IMR-90 (cell line): ENCODE measurements around the gene MBOAT1. TPM values are rescaled to one million over a fixed set of nuclear protein-coding genes. Genes with fewer than 3 reads are reported as not detected.

Source experiments
- ATAC-seq: fragments of 200-7000 bp; cut with Tn5 transposase; 2 replicates; pipeline ENCODE4 v1.9.1; 2020; ENCODE audit warnings: low read depth, mild to moderate bottlenecking, moderate library complexity
- BruUV-seq: library from RNA; stranded (reverse); fragments of 400-500 nt; replicated peaks from 2 replicates; lab custom pipeline; 2021; lab: Mats Ljungman, UMichigan
- CTCF ChIA-PET: fragments of 300-600 bp; formaldehyde crosslinking; extraction: SDS; loops from one replicate; lab custom pipeline; 2021; ENCODE audit warnings: antibody characterized with exemption; lab: Yijun Ruan, JAX
- POLR2A ChIA-PET: fragments of 300-600 bp; sonication (Branson Sonifier 250); formaldehyde crosslinking; loops from one replicate; lab custom pipeline; 2022; ENCODE audit warnings: antibody characterized with exemption; ENCODE audit not compliant: unreplicated experiment; lab: Charles Lee
- DNase-seq: peaks from one replicate; pipeline ENCODE4 v3.0.0; 2013
- H2AFZ ChIP-seq: replicated peaks from 2 replicates; pipeline ENCODE3; 2013; ENCODE audit warnings: low read length, mild to moderate bottlenecking; ENCODE audit not compliant: poor library complexity
- H2AK5ac ChIP-seq: 2 replicates; pipeline ENCODE4 v1.6.1; 2013; ENCODE audit warnings: low read depth, low read length, inconsistent platforms
- H2AK9ac ChIP-seq: replicated peaks from 2 replicates; pipeline ENCODE3; 2013; ENCODE audit warnings: mild to moderate bottlenecking, low read depth, low read length, moderate library complexity; ENCODE audit not compliant: poor library complexity
- H2BK120ac ChIP-seq: 2 replicates; pipeline ENCODE4 v1.6.1; 2013; ENCODE audit warnings: low read depth, low read length, inconsistent platforms
- H2BK15ac ChIP-seq: 3 replicates; pipeline ENCODE4 v1.6.1; 2013; ENCODE audit warnings: low read depth, low read length, inconsistent platforms
- H2BK20ac ChIP-seq: 2 replicates; pipeline ENCODE4 v1.6.1; 2013; ENCODE audit warnings: low read depth, mild to moderate bottlenecking, inconsistent platforms, low read length, moderate library complexity
- H2BK5ac ChIP-seq: 2 replicates; pipeline ENCODE4 v1.6.1; 2013; ENCODE audit warnings: mild to moderate bottlenecking, low read depth, low read length, inconsistent platforms; ENCODE audit not compliant: poor library complexity, severe bottlenecking
- H3K14ac ChIP-seq: replicated peaks from 2 replicates; pipeline ENCODE4 v1.6.1; 2013; ENCODE audit warnings: low read depth, low read length, inconsistent platforms
- H3K18ac ChIP-seq: 2 replicates; pipeline ENCODE4 v1.6.1; 2013; ENCODE audit warnings: low read depth, low read length, control low read depth
- H3K23ac ChIP-seq: 2 replicates; pipeline ENCODE4 v1.6.1; 2013; ENCODE audit warnings: low read depth, low read length, inconsistent platforms
- H3K27ac ChIP-seq: 2 replicates; pipeline ENCODE4 v1.5.1; 2013; ENCODE audit warnings: mild to moderate bottlenecking, control low read depth, low read length; ENCODE audit not compliant: insufficient read depth
- H3K27me3 ChIP-seq: 2 replicates; pipeline ENCODE4 v1.6.1; 2013; ENCODE audit warnings: low read length; ENCODE audit not compliant: control insufficient read depth, insufficient read depth
- H3K36me3 ChIP-seq: 2 replicates; pipeline ENCODE4 v1.6.1; 2013; ENCODE audit warnings: low read length, mixed read lengths; ENCODE audit not compliant: control insufficient read depth, insufficient read depth
- H3K4ac ChIP-seq: 2 replicates; pipeline ENCODE4 v1.6.1; 2013; ENCODE audit warnings: low read depth, low read length, inconsistent platforms
- H3K4me1 ChIP-seq: 2 replicates; pipeline ENCODE4 v1.6.1; 2013; ENCODE audit warnings: low read length, mixed read lengths; ENCODE audit not compliant: control insufficient read depth, insufficient read depth
- H3K4me2 ChIP-seq: 2 replicates; pipeline ENCODE4 v1.6.1; 2013; ENCODE audit warnings: low read depth, mild to moderate bottlenecking, control low read depth, low read length, moderate library complexity
- H3K4me3 ChIP-seq: 2 replicates; pipeline ENCODE4 v1.5.1; 2013; ENCODE audit warnings: low read depth, mild to moderate bottlenecking, control low read depth, low read length, moderate library complexity; ENCODE audit not compliant: insufficient read depth
- H3K56ac ChIP-seq: 2 replicates; pipeline ENCODE4 v1.6.1; 2013; ENCODE audit warnings: low read length, inconsistent platforms; ENCODE audit not compliant: insufficient read depth; ENCODE audit errors: extremely low read depth
- H3K79me1 ChIP-seq, 2 experiments: 2 replicates each; pipeline ENCODE4 v1.6.1; 2013; ENCODE audit warnings: low read length in 2 of 2, inconsistent platforms in 1 of 2, low read depth in 1 of 2
- H3K9ac ChIP-seq: 2 replicates; pipeline ENCODE4 v1.6.1; 2013; ENCODE audit warnings: low read depth, low read length, control low read depth
- H3K9me1 ChIP-seq: 2 replicates; pipeline ENCODE4 v1.6.1; 2013; ENCODE audit warnings: low read length, inconsistent platforms; ENCODE audit not compliant: insufficient read depth
- H3K9me3 ChIP-seq: 2 replicates; pipeline ENCODE4 v1.6.1; 2013; ENCODE audit warnings: low read length; ENCODE audit not compliant: control insufficient read depth, insufficient read depth
- H4K20me1 ChIP-seq: 2 replicates; pipeline ENCODE4 v1.6.1; 2013; ENCODE audit warnings: low read length, inconsistent platforms; ENCODE audit not compliant: insufficient read depth
- H4K5ac ChIP-seq: 2 replicates; pipeline ENCODE4 v1.6.1; 2013; ENCODE audit warnings: mild to moderate bottlenecking, low read depth, low read length, control low read depth
- H4K8ac ChIP-seq, 2 experiments: 2 replicates each; pipeline ENCODE4 v1.6.1; 2013; ENCODE audit warnings: low read depth in 2 of 2, low read length in 2 of 2, control low read depth in 1 of 2, inconsistent platforms in 1 of 2
- H4K91ac ChIP-seq: 2 replicates; pipeline ENCODE4 v1.6.1; 2013; ENCODE audit warnings: low read depth, low read length, inconsistent platforms; ENCODE audit not compliant: insufficient read depth
- FOS ChIP-seq: fragments of 150-350 bp; IDR thresholded peaks from 2 replicates; pipeline ENCODE4 v1.6.1; 2016; ENCODE audit warnings: low read depth, low read length
- RAD21 ChIP-seq: IDR thresholded peaks from 2 replicates; pipeline ENCODE4 v1.6.1; 2012; ENCODE audit warnings: low read length, improper control_type of control experiment
- SMC3 ChIP-seq: fragments of 150-350 bp; IDR thresholded peaks from 2 replicates; pipeline ENCODE4 v1.6.1; 2016; ENCODE audit warnings: low read depth, mild to moderate bottlenecking, antibody characterized with exemption, low read length, moderate library complexity
- WGBS, 2 experiments: methylation state at CpG; one replicate each; pipeline versions ENCODE4 v1.1.5 to v1.1.7; 2013; ENCODE audit warnings: missing lambda C conversion rate in 2 of 2; ENCODE audit not compliant: insufficient read length in 1 of 2; ENCODE audit errors: extremely low coverage in 2 of 2; 5-methylcytosine and 5-hydroxymethylcytosine counted together
- dilution Hi-C: fragments of 300-500 bp; cut with HindIII; formaldehyde crosslinking; loops from one replicate; pipeline ENCODE4 v1.14.3; 2018; ENCODE audit warnings: low sequenced_read_pairs; ENCODE audit not compliant: unreplicated experiment
- in situ Hi-C: fragments of 300-500 bp; cut with MboI; formaldehyde crosslinking; loops from 3 replicates; pipeline ENCODE4 v1.14.3; 2019; ENCODE audit warnings: low sequenced_read_pairs, inconsistent platforms, mixed read lengths
- intact Hi-C: fragments of 100-400 bp; cut with micrococcal nuclease; formaldehyde crosslinking; loops from 2 replicates; pipeline ENCODE4 v1.10.0; 2022
- polyA plus RNA-seq, 3 experiments: library from polyadenylated mRNA; depleted of rRNA; stranded (reverse); fragments of >200 nt; gene quantifications; 2 replicates each; pipeline ENCODE4 v1.2.3, GENCODE V29; 2012; ENCODE audit warnings: low replicate concordance in 1 of 3
- total RNA-seq: library from RNA; depleted of rRNA; stranded (reverse); fragments of >200 nt; gene quantifications from 2 replicates; pipeline ENCODE4 v1.2.3, GENCODE V29; 2012
- TF ChIP-seq, protein P1 (sequence below): conservative IDR thresholded peaks from 2 replicates; pipeline ENCODE4 v1.5.1; 2012; ENCODE audit warnings: mild to moderate bottlenecking, low read depth, low read length, improper control_type of control experiment

MBOAT1 gene
- total and polyA plus RNA-seq, 2 of the 4 experiments (the other 2 are of a cell fraction): 1.6 to 4.7 TPM

DNA sequence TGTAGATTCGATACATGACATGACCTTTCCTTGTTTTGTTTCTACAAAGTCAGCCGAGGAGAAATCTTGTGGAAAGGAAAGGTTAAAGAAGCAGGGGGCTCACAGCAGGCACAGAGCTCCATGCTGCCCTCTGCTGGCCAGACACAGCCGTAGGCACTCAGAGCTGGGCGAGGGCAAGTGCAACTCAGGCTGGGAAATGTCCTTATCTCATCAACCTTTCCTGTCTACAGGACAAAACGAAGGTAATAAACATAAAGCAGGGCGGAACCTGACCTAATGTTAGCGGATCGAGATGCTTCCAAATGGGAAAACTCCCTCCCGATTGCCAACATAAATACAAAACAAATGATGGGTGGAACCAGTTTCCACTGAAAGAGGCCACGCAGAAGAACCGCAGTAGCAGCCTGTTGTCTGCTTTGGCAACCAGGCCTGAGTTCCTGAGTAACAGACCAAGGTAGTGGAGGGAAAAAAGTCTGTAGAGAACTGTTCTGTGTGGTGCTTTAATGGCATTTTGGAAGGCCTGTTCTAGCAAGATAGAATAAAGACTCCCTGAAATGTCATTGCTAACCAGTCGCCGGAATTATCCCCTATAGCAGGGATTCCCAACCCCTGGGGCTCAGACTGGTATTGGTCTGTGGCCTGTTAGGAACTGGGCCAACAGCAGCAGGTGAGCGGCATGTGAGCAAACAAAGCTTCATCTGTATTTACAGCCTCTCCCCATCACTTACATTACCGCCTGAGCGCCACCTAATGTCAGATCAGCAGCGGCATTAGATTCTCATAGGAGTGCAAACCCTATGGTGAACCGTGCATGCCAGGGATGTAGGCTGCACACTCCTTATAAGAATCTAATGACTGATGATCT is 85.2 kb downstream of the MBOAT1 start:
- no peak overlapping the region for H2AK5ac ChIP-seq
- H3K23ac ChIP-seq: no peak overlapping the region
- no peak overlapping the region for H3K18ac ChIP-seq
- H3K56ac ChIP-seq: no peak overlapping the region
- H4K20me1 ChIP-seq: no peaks in the 10 kb centered on the region
- no peak overlapping the region for H3K27ac ChIP-seq
- intact Hi-C loops (loop anchor here (1.0 to 2.0 kb wide), 2 partner anchors 34 to 85 kb away; partner anchors contain the start of gene MBOAT1), in situ Hi-C loops (no loop called here), dilution Hi-C loops (no loop called here)
- H3K9ac ChIP-seq: no peak overlapping the region
- H4K5ac ChIP-seq: no peak overlapping the region
- H3K14ac ChIP-seq: no peak overlapping the region
- no peak overlapping the region for H3K4ac ChIP-seq
- no peaks in the 10 kb centered on the region for H3K79me1 ChIP-seq
- H3K4me3 ChIP-seq: no peak overlapping the region
- no peak overlapping the region for H4K91ac ChIP-seq
- H3K4me2 ChIP-seq: no peak overlapping the region
- H3K27me3 ChIP-seq: no peaks in the 10 kb centered on the region
- H3K4me1 ChIP-seq: peaks cover 3% of the 10 kb centered on the region; the same call in 1 of the 2 replicates
- H2BK15ac ChIP-seq: no peak overlapping the region
- POLR2A ChIA-PET: no interaction called here
- TF ChIP-seq SMC3: peak; percentile 32; the same call in 1 of the 2 replicates
- peak; percentile 49 for TF ChIP-seq RAD21
- TF ChIP-seq, protein P1, sequence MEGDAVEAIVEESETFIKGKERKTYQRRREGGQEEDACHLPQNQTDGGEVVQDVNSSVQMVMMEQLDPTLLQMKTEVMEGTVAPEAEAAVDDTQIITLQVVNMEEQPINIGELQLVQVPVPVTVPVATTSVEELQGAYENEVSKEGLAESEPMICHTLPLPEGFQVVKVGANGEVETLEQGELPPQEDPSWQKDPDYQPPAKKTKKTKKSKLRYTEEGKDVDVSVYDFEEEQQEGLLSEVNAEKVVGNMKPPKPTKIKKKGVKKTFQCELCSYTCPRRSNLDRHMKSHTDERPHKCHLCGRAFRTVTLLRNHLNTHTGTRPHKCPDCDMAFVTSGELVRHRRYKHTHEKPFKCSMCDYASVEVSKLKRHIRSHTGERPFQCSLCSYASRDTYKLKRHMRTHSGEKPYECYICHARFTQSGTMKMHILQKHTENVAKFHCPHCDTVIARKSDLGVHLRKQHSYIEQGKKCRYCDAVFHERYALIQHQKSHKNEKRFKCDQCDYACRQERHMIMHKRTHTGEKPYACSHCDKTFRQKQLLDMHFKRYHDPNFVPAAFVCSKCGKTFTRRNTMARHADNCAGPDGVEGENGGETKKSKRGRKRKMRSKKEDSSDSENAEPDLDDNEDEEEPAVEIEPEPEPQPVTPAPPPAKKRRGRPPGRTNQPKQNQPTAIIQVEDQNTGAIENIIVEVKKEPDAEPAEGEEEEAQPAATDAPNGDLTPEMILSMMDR: peak; percentile 80
- no peak for TF ChIP-seq FOS
- no TSS peak for BruUV-seq
- no peaks in the 10 kb centered on the region for H3K9me3 ChIP-seq
- CTCF ChIA-PET: interaction anchor here (0.6 to 2.2 kb wide), 14 partner anchors 8 to 980 kb away, joined by 3 to 10 read pairs (median 4); no protein-coding TSS in a partner anchor
- no peak overlapping the region for H2AK9ac ChIP-seq
- H2BK120ac ChIP-seq: no peak overlapping the region
- H2AFZ ChIP-seq: no peak overlapping the region
- no peak overlapping the region for H2BK5ac ChIP-seq
- DNase-seq (peak; percentile 44), ATAC-seq (peak; percentile 88)
- H4K8ac ChIP-seq: no peak overlapping the region
- 65% methylated on average over 7 of the region's 18 CpGs; no CpG with 5 or more reads in 1 of the 2 experiments for WGBS, 2 experiments
- no peaks in the 10 kb centered on the region for H3K36me3 ChIP-seq
- no peaks in the 10 kb centered on the region for H3K9me1 ChIP-seq
- H2BK20ac ChIP-seq: no peak overlapping the region
